RWPE2 (cell line): ENCODE data around the gene SPO11.

Experiments
- ATAC-seq: fragments of 200-7000 bp; cut with Tn5 transposase; 3 replicates; pipeline ENCODE4 v1.9.1; 2021; ENCODE audit warnings: low read depth
- DNase-seq: peaks from one replicate; pipeline ENCODE4 v3.0.0-alpha.2; 2020; ENCODE audit warnings: low spot score
- H3K27ac ChIP-seq: fragments of 450-650 bp; 2 replicates; pipeline ENCODE4 v1.5.1; 2017; ENCODE audit warnings: mild to moderate bottlenecking; ENCODE audit not compliant: poor library complexity, severe bottlenecking
- H3K27me3 ChIP-seq: fragments of 250-450 bp; sonication (Bioruptor Pico); 2 replicates; pipeline ENCODE4 v1.5.1; 2021; ENCODE audit warnings: mild to moderate bottlenecking, moderate library complexity; ENCODE audit not compliant: insufficient read depth, poor library complexity, severe bottlenecking
- H3K36me3 ChIP-seq: fragments of 250-450 bp; sonication (Bioruptor Pico); 2 replicates; pipeline ENCODE4 v1.5.1; 2020; ENCODE audit warnings: low read depth, mild to moderate bottlenecking, moderate library complexity
- H3K4me1 ChIP-seq: fragments of 250-450 bp; sonication (Bioruptor Pico); 2 replicates; pipeline ENCODE4 v1.5.1; 2021; ENCODE audit warnings: mild to moderate bottlenecking, moderate library complexity; ENCODE audit not compliant: insufficient read depth, poor library complexity, severe bottlenecking
- H3K4me3 ChIP-seq: fragments of 250-450 bp; sonication (Bioruptor Pico); 2 replicates; pipeline ENCODE4 v1.5.1; 2021; ENCODE audit warnings: mild to moderate bottlenecking, moderate library complexity; ENCODE audit not compliant: severe bottlenecking
- H3K9me3 ChIP-seq: fragments of 250-450 bp; sonication (Bioruptor Pico); 2 replicates; pipeline ENCODE4 v1.5.1; 2021; ENCODE audit warnings: mild to moderate bottlenecking, moderate library complexity; ENCODE audit not compliant: severe bottlenecking
- CTCF ChIP-seq: fragments of 450-650 bp; IDR thresholded peaks from one replicate; pipeline ENCODE4 v1.5.1; 2017; ENCODE audit warnings: mild to moderate bottlenecking, moderate library complexity; ENCODE audit not compliant: poor library complexity, severe bottlenecking

SPO11 gene

GRCh38 chr20:57329608-57330221 is at the start of gene SPO11:
TSS of gene SPO11 (plus strand) at chr20:57329803. CDS start at chr20:57329868, 65 bp downstream.
- peaks cover 47% of the 10 kb centered on the region for H3K27me3 ChIP-seq
- ATAC-seq, result no peak
- H3K36me3 ChIP-seq, result no peaks in the 10 kb centered on the region

DNA sequence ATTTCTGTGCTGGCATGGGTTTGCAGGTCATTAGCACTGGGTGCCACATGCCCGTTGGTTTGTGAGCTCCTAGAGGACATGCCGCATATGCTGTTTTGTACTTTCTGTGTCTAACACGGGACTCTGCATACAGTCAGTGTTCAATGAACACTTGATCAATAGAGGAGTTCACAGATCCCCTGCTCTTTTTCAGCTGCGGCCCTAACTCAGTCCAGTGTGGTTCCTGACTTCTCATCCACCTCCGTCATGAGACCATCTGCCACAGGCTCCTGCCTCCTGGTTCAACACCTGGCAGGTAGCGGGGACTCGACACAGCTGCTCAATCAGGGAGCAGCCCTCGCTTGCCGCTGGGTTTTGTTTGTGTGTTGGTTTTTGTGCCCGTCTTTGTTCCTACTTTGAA is 49.4 kb upstream of the SPO11 start:
- no peaks in the 10 kb centered on the region for H3K36me3 ChIP-seq
- no peaks in the 10 kb centered on the region for H3K9me3 ChIP-seq
- no peaks in the 10 kb centered on the region for H3K4me1 ChIP-seq
- no peak for DNase-seq
- peaks cover 88% of the 10 kb centered on the region for H3K27me3 ChIP-seq
- ATAC-seq, result no peak
- no peak overlapping the region for H3K4me3 ChIP-seq
- H3K27ac ChIP-seq, result no peak overlapping the region
- no peak for TF ChIP-seq CTCF

More at GRCh38 chr20:57329608-57330221, at the start of gene SPO11:
- Histone ChIP-seq H3K4me1 (peaks cover 10% of the 10 kb centered on the region), H3K9me3 (no peaks in the 10 kb centered on the region), H3K4me3 (no peak within 1 kb of the TSS), H3K27ac (no peak within 1 kb of the TSS)
- DNase-seq, result peak; percentile 75
- TF ChIP-seq CTCF, result peak; percentile 15

DNA sequence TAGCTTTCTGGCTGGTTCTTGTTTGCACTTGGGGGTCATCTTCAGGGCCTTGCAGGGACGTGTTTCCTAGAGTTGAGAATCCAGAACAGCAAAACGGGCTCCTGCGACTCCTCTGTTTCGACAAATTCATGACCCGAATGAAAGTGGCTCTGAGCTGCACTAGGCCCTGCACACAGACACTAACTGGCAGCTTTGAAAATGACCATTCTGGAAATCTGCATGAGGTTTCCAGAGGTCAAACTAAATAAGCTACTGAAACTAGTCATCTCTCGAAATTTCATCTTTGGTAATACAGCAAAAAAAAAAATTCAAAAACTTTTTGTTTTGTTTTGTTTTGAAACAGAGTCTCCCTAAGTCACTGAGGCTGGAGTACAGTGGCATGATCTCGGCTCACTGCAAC is 47.7 kb upstream of the SPO11 start:
- no peak for TF ChIP-seq CTCF
- Histone ChIP-seq H3K36me3 (no peaks in the 10 kb centered on the region), H3K9me3 (no peaks in the 10 kb centered on the region), H3K27ac (no peak overlapping the region), H3K4me1 (no peaks in the 10 kb centered on the region), H3K27me3 (peaks cover 91% of the 10 kb centered on the region), H3K4me3 (no peak overlapping the region)
- DNase-seq (no peak), ATAC-seq (no peak)

GRCh38 chr20:57282670-57283361 is 46.8 kb upstream of the SPO11 start:
- no peak for DNase-seq
- no peak overlapping the region for H3K27ac ChIP-seq
- H3K4me1 ChIP-seq, result no peaks in the 10 kb centered on the region
- no peak overlapping the region for H3K4me3 ChIP-seq
- no peak for TF ChIP-seq CTCF
- no peaks in the 10 kb centered on the region for H3K9me3 ChIP-seq
- H3K27me3 ChIP-seq, result peaks cover 94% of the 10 kb centered on the region
- H3K36me3 ChIP-seq, result no peaks in the 10 kb centered on the region
- ATAC-seq, result 0 out of 3 replicates have a peak, but pooled peaks have one; percentile 9

- H3K27me3 ChIP-seq, result peaks cover 96% of the 10 kb centered on the region
- DNase-seq (no peak), ATAC-seq (no peak)
- H3K4me1 ChIP-seq, result no peaks in the 10 kb centered on the region
- no peaks in the 10 kb centered on the region for H3K9me3 ChIP-seq
- H3K4me3 ChIP-seq, result no peak overlapping the region
- no peak overlapping the region for H3K27ac ChIP-seq
- no peaks in the 10 kb centered on the region for H3K36me3 ChIP-seq
- TF ChIP-seq CTCF, result no peak
These were observed 45.7 kb upstream of the SPO11 start for GRCh38 chr20:57283860-57284259.
